WTC11 (cell line): Measurements from ENCODE around the gene REM1.

Experiments
- CREB1 ChIP-seq: sonication (generic); formaldehyde crosslinking; IDR thresholded peaks from 2 replicates; pipeline ENCODE4 v1.8.0; 2023; ENCODE audit warnings: mild to moderate bottlenecking, missing genetic modification reagents
- ELF4 ChIP-seq: sonication (generic); formaldehyde crosslinking; IDR thresholded peaks from 2 replicates; pipeline ENCODE4 v1.8.1; 2022; ENCODE audit warnings: low read depth, mild to moderate bottlenecking, moderate library complexity, missing genetic modification reagents
- HMGXB4 ChIP-seq: sonication (generic); formaldehyde crosslinking; IDR thresholded peaks from 2 replicates; pipeline ENCODE4 v1.8.1; 2023; ENCODE audit warnings: mild to moderate bottlenecking, moderate library complexity, missing genetic modification reagents
- JUN ChIP-seq: sonication (generic); formaldehyde crosslinking; IDR thresholded peaks from 2 replicates; pipeline ENCODE4 v1.8.0; 2023; ENCODE audit warnings: mild to moderate bottlenecking, missing genetic modification reagents
- NR1H2 ChIP-seq: sonication (generic); formaldehyde crosslinking; IDR thresholded peaks from 2 replicates; pipeline ENCODE4 v1.9.0; 2021; ENCODE audit warnings: mild to moderate bottlenecking, moderate library complexity, missing genetic modification reagents
- NR3C1 ChIP-seq: sonication (generic); formaldehyde crosslinking; conservative IDR thresholded peaks from 2 replicates; pipeline ENCODE4 v1.8.1; 2023; ENCODE audit warnings: low read depth, mild to moderate bottlenecking, missing genetic modification reagents
- PRDM15 ChIP-seq: sonication (generic); formaldehyde crosslinking; IDR thresholded peaks from 2 replicates; pipeline ENCODE4 v1.8.0; 2022; ENCODE audit warnings: missing genetic modification reagents
- STAT6 ChIP-seq: sonication (generic); formaldehyde crosslinking; conservative IDR thresholded peaks from 2 replicates; pipeline ENCODE4 v1.8.1; 2023; ENCODE audit warnings: mild to moderate bottlenecking, low read depth, missing genetic modification reagents, moderate library complexity
- ZNF232 ChIP-seq: sonication (generic); formaldehyde crosslinking; IDR thresholded peaks from 2 replicates; pipeline ENCODE4 v1.8.0; 2022; ENCODE audit warnings: mild to moderate bottlenecking, missing genetic modification reagents
- TF ChIP-seq, protein P1 (sequence below): fragments of 200-600 bp; IDR thresholded peaks from 2 replicates; pipeline ENCODE4 v1.8.0; 2022; ENCODE audit warnings: antibody characterized with exemption
- TF ChIP-seq, protein P2 (sequence below): sonication (generic); formaldehyde crosslinking; IDR thresholded peaks from 2 replicates; pipeline ENCODE4 v1.8.1; 2023; ENCODE audit warnings: mild to moderate bottlenecking, missing genetic modification reagents
- TF ChIP-seq, protein P3 (sequence below): sonication (generic); formaldehyde crosslinking; IDR thresholded peaks from 2 replicates; pipeline ENCODE4 v1.8.0; 2022; ENCODE audit warnings: mild to moderate bottlenecking, missing genetic modification reagents
- TF ChIP-seq, protein P4 (sequence below): sonication (generic); formaldehyde crosslinking; IDR thresholded peaks from 2 replicates; pipeline ENCODE4 v1.8.0; 2023; ENCODE audit warnings: mild to moderate bottlenecking, missing genetic modification reagents
- TF ChIP-seq, protein P5 (sequence below): sonication (generic); formaldehyde crosslinking; IDR thresholded peaks from 2 replicates; pipeline ENCODE4 v1.8.0; 2023; ENCODE audit warnings: missing genetic modification reagents, mild to moderate bottlenecking, borderline replicate concordance

- TF ChIP-seq, protein P1, sequence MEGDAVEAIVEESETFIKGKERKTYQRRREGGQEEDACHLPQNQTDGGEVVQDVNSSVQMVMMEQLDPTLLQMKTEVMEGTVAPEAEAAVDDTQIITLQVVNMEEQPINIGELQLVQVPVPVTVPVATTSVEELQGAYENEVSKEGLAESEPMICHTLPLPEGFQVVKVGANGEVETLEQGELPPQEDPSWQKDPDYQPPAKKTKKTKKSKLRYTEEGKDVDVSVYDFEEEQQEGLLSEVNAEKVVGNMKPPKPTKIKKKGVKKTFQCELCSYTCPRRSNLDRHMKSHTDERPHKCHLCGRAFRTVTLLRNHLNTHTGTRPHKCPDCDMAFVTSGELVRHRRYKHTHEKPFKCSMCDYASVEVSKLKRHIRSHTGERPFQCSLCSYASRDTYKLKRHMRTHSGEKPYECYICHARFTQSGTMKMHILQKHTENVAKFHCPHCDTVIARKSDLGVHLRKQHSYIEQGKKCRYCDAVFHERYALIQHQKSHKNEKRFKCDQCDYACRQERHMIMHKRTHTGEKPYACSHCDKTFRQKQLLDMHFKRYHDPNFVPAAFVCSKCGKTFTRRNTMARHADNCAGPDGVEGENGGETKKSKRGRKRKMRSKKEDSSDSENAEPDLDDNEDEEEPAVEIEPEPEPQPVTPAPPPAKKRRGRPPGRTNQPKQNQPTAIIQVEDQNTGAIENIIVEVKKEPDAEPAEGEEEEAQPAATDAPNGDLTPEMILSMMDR = no peak
- TF ChIP-seq, protein P2, sequence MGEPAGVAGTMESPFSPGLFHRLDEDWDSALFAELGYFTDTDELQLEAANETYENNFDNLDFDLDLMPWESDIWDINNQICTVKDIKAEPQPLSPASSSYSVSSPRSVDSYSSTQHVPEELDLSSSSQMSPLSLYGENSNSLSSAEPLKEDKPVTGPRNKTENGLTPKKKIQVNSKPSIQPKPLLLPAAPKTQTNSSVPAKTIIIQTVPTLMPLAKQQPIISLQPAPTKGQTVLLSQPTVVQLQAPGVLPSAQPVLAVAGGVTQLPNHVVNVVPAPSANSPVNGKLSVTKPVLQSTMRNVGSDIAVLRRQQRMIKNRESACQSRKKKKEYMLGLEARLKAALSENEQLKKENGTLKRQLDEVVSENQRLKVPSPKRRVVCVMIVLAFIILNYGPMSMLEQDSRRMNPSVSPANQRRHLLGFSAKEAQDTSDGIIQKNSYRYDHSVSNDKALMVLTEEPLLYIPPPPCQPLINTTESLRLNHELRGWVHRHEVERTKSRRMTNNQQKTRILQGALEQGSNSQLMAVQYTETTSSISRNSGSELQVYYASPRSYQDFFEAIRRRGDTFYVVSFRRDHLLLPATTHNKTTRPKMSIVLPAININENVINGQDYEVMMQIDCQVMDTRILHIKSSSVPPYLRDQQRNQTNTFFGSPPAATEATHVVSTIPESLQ (CRISPR knock-in tag) = no peak
- TF ChIP-seq NR1H2 (CRISPR knock-in tag) = no peak
- TF ChIP-seq, protein P3, sequence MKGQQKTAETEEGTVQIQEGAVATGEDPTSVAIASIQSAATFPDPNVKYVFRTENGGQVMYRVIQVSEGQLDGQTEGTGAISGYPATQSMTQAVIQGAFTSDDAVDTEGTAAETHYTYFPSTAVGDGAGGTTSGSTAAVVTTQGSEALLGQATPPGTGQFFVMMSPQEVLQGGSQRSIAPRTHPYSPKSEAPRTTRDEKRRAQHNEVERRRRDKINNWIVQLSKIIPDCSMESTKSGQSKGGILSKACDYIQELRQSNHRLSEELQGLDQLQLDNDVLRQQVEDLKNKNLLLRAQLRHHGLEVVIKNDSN (CRISPR knock-in tag) = no peak
- TF ChIP-seq JUN (CRISPR knock-in tag) = no peak
- TF ChIP-seq, protein P4, sequence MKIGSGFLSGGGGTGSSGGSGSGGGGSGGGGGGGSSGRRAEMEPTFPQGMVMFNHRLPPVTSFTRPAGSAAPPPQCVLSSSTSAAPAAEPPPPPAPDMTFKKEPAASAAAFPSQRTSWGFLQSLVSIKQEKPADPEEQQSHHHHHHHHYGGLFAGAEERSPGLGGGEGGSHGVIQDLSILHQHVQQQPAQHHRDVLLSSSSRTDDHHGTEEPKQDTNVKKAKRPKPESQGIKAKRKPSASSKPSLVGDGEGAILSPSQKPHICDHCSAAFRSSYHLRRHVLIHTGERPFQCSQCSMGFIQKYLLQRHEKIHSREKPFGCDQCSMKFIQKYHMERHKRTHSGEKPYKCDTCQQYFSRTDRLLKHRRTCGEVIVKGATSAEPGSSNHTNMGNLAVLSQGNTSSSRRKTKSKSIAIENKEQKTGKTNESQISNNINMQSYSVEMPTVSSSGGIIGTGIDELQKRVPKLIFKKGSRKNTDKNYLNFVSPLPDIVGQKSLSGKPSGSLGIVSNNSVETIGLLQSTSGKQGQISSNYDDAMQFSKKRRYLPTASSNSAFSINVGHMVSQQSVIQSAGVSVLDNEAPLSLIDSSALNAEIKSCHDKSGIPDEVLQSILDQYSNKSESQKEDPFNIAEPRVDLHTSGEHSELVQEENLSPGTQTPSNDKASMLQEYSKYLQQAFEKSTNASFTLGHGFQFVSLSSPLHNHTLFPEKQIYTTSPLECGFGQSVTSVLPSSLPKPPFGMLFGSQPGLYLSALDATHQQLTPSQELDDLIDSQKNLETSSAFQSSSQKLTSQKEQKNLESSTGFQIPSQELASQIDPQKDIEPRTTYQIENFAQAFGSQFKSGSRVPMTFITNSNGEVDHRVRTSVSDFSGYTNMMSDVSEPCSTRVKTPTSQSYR (CRISPR knock-in tag) = no peak
- TF ChIP-seq, protein P5, sequence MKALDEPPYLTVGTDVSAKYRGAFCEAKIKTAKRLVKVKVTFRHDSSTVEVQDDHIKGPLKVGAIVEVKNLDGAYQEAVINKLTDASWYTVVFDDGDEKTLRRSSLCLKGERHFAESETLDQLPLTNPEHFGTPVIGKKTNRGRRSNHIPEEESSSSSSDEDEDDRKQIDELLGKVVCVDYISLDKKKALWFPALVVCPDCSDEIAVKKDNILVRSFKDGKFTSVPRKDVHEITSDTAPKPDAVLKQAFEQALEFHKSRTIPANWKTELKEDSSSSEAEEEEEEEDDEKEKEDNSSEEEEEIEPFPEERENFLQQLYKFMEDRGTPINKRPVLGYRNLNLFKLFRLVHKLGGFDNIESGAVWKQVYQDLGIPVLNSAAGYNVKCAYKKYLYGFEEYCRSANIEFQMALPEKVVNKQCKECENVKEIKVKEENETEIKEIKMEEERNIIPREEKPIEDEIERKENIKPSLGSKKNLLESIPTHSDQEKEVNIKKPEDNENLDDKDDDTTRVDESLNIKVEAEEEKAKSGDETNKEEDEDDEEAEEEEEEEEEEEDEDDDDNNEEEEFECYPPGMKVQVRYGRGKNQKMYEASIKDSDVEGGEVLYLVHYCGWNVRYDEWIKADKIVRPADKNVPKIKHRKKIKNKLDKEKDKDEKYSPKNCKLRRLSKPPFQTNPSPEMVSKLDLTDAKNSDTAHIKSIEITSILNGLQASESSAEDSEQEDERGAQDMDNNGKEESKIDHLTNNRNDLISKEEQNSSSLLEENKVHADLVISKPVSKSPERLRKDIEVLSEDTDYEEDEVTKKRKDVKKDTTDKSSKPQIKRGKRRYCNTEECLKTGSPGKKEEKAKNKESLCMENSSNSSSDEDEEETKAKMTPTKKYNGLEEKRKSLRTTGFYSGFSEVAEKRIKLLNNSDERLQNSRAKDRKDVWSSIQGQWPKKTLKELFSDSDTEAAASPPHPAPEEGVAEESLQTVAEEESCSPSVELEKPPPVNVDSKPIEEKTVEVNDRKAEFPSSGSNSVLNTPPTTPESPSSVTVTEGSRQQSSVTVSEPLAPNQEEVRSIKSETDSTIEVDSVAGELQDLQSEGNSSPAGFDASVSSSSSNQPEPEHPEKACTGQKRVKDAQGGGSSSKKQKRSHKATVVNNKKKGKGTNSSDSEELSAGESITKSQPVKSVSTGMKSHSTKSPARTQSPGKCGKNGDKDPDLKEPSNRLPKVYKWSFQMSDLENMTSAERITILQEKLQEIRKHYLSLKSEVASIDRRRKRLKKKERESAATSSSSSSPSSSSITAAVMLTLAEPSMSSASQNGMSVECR (CRISPR knock-in tag) = no peak
- TF ChIP-seq PRDM15 = no peak
- no peak for TF ChIP-seq ELF4 (CRISPR knock-in tag)
- no peak for TF ChIP-seq CREB1
- TF ChIP-seq HMGXB4 (CRISPR knock-in tag) = no peak
- TF ChIP-seq ZNF232 = no peak
- no peak for TF ChIP-seq STAT6
- no peak for TF ChIP-seq NR3C1 (CRISPR knock-in tag)
Measured at GRCh38 chr20:31496761-31497295, 21.7 kb downstream of the REM1 start.
